GM21526 (cell line): ENCODE measurements around the gene CAPN5.

Experiments
- ATAC-seq: cut with Tn5 transposase; IDR thresholded peaks from one replicate; pipeline ENCODE4 v1.9.1; 2021; ENCODE audit warnings: moderate library complexity; ENCODE audit not compliant: unreplicated experiment, low FRiP score

The CAPN5 gene

DNA sequence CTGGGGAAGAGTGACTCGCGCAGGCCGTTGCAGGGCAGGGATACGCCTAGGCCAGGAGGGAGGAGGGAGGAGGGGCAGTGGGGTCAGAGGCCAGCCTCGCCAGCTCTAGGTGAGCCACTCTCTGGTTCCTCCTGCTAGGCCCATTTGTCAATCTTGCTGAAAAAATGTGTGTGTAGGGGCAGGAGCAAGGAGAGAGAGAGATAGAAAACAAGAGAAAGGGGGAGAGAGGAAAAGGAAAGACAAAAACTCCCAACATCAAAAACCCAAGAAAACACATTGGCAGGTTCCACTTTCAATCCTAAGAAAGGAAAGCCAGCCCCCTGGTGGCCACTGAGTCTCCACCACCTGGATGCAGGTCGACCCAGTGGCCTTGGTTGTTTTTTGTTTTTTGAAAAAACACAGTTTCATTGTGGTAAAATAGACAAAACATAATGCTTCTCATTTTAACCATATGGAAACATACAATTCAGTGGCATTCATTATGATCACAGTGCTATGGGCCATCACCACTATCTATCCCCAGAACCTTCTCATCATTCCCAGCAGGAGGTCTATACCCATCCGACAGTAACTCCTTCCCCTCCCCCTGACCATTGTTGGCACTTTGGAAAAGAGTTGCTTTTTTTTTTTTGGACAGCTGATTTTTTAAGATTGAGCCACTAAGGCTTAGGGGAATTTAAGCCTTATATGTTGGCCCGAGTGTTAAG lies 46.8 kb downstream of the CAPN5 start:
- no peak for ATAC-seq

DNA sequence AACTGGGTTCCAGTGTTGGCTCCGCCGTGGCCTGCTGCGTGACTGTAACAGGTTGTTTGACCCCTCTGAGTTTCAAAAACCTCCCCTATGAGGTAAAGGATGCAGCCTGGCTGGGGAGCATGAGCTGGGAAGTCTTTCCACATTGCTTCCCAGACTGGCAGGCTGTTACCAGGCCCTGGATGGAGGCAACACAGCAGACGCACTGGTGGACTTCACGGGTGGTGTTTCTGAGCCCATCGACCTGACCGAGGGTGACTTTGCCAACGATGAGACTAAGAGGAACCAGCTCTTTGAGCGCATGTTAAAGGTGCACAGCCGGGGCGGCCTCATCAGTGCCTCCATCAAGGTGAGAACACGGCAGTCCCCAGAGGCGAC lies 47.3 kb downstream of the CAPN5 start:
- no peak for ATAC-seq

DNA sequence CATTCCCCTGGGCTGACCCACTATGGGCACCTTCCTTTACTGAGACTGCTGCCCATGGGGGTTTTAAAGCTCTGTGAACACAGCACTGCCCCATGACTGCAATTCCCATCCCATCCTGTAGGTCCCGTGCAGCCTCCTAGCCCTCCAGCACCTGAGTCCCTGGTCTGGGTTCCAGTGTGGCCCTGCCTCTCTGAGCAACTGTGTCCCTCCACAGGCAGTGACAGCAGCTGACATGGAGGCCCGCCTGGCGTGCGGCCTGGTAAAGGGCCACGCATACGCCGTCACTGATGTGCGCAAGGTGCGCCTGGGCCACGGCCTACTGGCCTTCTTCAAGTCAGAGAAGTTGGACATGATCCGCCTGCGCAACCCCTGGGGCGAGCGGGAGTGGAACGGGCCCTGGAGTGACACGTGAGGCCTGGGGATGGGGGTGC lies 48.4 kb downstream of the CAPN5 start:
- ATAC-seq = no peak

GRCh38 chr11:77115956-77116355 lies 49.2 kb downstream of the CAPN5 start:
- no peak for ATAC-seq

DNA sequence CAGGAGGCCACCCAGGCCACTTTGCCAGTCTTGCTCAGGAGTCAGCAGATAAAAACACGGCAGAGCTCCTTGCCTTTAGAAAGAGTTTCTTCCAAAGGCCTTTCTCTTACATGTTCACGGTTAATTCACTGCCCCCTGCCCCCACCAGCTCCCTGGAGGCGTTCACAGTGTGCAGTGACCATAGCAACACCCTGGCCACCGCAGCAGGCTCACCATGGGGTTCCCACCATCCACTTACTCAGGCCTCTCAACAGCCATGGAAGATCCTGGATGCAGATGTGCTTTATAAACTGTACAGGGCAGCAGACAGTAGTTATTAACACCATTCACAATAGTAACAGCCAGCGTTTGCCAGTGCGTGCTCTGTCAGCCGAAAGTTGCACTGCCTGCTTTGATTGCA lies 50.7 kb downstream of the CAPN5 start:
- no peak for ATAC-seq

GRCh38 chr11:77118086-77118485 lies 51.3 kb downstream of the CAPN5 start:
- ATAC-seq = no peak

DNA sequence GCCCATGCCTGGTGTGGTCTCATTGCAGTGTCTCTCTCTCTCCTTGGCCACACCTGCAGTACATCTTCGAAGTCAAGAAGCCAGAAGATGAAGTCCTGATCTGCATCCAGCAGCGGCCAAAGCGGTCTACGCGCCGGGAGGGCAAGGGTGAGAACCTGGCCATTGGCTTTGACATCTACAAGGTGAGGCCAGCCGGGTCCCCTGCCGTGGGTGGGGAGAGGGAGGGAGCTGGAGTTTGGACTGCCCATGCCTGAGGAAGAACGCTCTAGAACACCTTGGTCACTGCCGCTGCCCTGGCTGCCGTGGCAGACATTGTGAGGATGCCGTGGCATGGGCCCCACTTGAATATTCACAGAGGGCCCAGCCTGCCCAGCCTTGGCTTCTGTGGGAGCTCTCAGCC lies 52.2 kb downstream of the CAPN5 start:
- no peak for ATAC-seq

DNA sequence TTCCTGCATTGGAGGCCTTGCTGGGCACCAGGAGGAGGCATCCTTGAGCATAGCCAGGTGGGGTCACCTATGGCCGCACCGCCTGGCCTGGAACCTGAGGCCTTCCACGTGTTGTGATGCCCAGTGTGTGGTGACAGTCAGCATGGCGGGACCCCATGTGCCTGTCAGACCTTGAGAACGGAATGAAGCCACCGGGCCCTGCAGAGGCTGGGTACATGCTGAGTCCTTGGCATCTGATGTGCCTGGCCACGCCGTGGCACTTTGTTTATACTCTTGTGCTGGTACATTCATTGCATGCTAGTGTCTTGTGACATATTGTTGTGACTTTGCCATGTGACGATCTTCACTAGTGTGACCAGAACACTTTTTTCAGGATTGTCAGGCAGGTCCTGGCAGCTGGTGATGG lies 52.8 kb downstream of the CAPN5 start:
- no peak for ATAC-seq

- ATAC-seq = no peak
These were observed 53.8 kb downstream of the CAPN5 start for GRCh38 chr11:77120571-77120970.

- ATAC-seq = no peak
These were observed 54.4 kb downstream of the CAPN5 start for GRCh38 chr11:77121096-77121640.

- ATAC-seq = no peak
These were observed 55.3 kb downstream of the CAPN5 start for GRCh38 chr11:77121876-77122575.

GRCh38 chr11:77122576-77123212 lies 55.9 kb downstream of the CAPN5 start:
- ATAC-seq = no peak

GRCh38 chr11:77123591-77123990 lies 56.8 kb downstream of the CAPN5 start:
- ATAC-seq = no peak

DNA sequence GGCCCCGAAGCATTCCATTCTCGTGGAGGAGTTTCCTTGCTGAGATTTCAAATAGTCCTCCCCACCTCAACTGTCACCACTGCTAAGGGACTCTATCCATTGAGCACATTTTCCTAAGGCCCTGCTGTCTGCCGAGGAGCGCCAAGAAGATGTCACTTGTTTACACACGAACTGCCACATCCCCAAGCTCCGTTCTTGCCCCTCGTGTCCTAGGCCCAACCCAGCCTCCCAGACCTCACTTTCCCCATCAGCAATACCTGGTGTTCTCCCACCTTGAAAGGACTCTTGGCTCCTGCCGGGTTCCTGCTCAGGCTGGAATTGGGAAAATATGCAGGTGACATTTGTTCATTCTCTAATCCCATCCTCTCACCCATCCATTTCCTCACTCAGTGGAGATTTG lies 57.3 kb downstream of the CAPN5 start:
- no peak for ATAC-seq

DNA sequence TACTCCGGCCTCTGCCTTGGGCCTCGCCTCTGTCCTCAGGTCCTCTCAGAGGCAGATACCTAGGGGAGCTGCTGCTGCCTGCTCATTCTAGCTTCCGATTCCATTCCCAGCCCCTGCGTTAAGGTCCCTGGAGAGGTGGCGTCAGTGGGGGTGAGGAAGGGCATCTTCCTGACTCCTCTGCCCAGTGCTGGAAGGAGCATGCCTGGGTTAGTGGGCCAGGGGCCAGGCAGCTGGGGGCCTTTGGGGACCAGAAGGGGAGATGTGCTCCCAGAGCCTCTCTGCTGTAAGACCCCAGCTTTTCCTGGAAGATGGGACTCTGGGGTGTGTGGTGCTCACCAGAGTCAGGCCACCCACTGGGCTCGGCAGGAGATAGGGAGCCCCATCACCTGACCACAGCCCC lies 57.7 kb downstream of the CAPN5 start:
- no peak for ATAC-seq

GRCh38 chr11:77125191-77125590 lies 58.4 kb downstream of the CAPN5 start:
- ATAC-seq = no peak

GRCh38 chr11:77125695-77126094 lies 58.9 kb downstream of the CAPN5 start:
- no peak for ATAC-seq

GRCh38 chr11:77126156-77126775 lies 59.5 kb downstream of the CAPN5 start:
- ATAC-seq = no peak

- ATAC-seq = no peak
These were observed 60.1 kb downstream of the CAPN5 start for GRCh38 chr11:77126861-77127234.

DNA sequence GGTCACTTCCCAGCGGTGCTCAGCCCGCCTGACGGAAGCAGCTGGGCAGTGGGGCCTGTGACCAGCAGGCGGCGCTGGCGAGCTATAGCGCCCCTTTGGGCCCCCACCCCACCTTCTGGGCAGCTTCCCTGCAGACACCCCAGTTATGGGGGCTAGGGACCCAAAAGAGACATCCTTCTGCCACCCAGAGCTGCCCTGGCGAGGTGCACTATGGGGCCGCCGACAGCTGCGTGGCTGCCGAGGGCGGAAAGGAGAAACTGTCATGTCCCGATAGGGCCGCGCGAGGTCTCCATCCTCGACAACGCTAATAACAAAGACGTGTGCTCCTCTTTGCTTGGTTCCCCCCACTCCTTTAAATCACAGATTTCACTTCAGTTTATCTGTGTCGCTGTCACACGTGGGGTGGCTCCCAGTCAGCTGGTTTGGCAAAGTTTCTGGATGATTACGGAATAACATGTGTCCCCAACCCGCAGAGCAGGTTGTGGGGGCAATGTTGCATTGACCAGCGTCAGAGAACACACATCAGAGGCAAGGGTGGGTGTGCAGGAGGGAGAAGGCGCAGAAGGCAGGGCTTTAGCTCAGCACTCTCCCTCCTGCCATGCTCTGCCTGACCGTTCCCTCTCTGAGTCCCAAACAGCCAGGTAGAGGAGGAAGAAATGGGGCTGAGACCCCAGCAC lies 60.6 kb downstream of the CAPN5 start:
- ATAC-seq = no peak
